AG04449 (cell line): ENCODE results near the gene METTL5.
"Not testable (repeated sequence)": the region's sequence is repeated elsewhere in the genome, so short reads cannot be mapped to it uniquely, and the experiment has no call there.

Experiments used
- CTCF ChIA-PET: fragments of 350-600 bp; formaldehyde crosslinking; extraction: SDS; loops from one replicate; lab custom pipeline; 2021; ENCODE audit warnings: antibody characterized with exemption; lab: Yijun Ruan, JAX
- POLR2A ChIA-PET: fragments of 400-600, 350-600 bp; formaldehyde crosslinking; extraction: SDS; loops from one replicate; lab custom pipeline; 2020; ENCODE audit warnings: antibody characterized with exemption, inconsistent platforms; lab: Yijun Ruan, JAX
- DNase-seq: peaks from one replicate; pipeline ENCODE4 v3.0.0-alpha.2; 2010; ENCODE audit warnings: low read depth, low spot score
- H3K4me3 ChIP-seq: 2 replicates; pipeline ENCODE4 v1.5.1; 2011; ENCODE audit warnings: low read depth, mild to moderate bottlenecking, control low read depth, low read length
- TF ChIP-seq, protein P1 (sequence below): IDR thresholded peaks from one replicate; pipeline ENCODE4 v1.5.1; 2011; ENCODE audit warnings: mild to moderate bottlenecking, moderate library complexity, low read length, control low read depth, inconsistent platforms; ENCODE audit not compliant: insufficient read depth; ENCODE audit errors: missing control alignments

The METTL5 gene

DNA sequence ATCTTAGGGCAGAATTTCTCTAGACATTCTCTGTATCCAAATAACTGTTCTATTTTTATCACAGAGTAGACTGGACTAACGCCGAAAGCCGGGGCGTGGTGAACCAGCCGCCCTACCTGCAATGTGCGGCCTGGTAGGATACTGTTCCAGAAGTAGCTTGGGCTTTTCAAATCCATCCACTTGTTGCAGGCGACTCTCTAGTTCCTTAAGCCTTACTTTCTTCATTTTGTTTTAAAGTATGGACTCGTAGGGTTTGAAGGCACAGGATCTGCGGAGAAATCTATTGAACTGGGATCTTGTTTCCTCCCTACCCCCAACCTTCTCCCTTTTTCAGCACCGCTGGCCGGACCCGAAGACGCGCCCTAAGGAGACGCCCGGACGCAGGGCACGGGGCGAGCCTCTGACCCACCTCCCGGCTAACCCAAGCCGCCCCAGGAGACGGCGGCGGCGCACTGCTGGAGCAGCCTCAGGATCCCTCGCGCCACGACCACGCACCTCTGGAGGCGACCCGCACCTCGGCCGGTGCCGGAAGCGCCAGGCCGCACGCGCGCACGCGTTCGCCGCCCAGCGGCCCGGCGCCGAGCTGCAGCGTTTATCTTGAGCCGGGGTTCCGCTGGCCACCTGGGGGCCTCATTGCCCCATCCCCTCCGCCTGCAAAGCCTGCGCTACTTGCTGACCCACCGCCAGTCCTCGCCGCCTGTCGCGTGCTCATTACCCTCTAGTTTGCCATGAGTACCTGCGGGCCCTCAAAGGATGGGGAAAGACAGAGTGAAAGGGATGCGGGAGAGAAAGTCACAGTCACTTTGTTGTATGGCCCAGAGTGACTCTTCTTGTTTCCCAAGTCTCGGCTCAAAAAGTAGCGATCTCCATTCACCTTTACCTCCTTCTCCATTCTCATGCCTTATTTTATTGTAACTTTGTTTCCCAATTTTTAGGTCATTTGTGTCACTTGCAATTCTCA is at the start of gene METTL5:
TSS of gene METTL5 (minus strand) at position 533 of the 961 bp plus-strand sequence. CDS start at position 225, 308 bp downstream.
- CTCF ChIA-PET, result interaction anchor here (0.7 to 3.3 kb wide), 16 partner anchors 9 to 362 kb away, joined by 3 to 19 read pairs (median 4); no protein-coding TSS in a partner anchor
- peak within 1 kb of the TSS; percentile 81 for H3K4me3 ChIP-seq
- TF ChIP-seq, protein P1, sequence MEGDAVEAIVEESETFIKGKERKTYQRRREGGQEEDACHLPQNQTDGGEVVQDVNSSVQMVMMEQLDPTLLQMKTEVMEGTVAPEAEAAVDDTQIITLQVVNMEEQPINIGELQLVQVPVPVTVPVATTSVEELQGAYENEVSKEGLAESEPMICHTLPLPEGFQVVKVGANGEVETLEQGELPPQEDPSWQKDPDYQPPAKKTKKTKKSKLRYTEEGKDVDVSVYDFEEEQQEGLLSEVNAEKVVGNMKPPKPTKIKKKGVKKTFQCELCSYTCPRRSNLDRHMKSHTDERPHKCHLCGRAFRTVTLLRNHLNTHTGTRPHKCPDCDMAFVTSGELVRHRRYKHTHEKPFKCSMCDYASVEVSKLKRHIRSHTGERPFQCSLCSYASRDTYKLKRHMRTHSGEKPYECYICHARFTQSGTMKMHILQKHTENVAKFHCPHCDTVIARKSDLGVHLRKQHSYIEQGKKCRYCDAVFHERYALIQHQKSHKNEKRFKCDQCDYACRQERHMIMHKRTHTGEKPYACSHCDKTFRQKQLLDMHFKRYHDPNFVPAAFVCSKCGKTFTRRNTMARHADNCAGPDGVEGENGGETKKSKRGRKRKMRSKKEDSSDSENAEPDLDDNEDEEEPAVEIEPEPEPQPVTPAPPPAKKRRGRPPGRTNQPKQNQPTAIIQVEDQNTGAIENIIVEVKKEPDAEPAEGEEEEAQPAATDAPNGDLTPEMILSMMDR, result peak; percentile 84
- POLR2A ChIA-PET, result interaction anchor here (0.6 to 1.8 kb wide), 2 partner anchors 9 to 16 kb away, joined by 3 to 5 read pairs; no protein-coding TSS in a partner anchor
- no peak for DNase-seq

DNA sequence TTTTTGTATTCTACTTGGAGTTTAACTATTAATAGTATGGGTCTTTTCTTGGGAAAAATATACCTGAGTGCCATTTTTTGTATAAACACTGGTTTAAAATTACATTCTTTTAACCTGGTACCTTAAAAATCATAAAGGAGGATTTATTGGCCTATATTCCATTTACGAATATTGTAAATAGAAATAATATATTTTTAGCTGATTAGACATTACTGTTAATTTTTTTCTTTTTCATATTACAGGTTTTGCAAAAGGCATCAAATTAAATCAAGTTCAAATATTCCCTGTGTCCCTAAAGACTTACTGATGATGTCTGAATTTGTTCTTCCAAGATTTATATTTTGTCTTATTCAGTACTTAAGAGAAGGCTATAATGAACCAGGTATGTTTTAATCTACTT is 47.3 kb upstream of the METTL5 start:
- CTCF ChIA-PET, result no interaction called here
- no peak overlapping the region for H3K4me3 ChIP-seq
- no peak for DNase-seq
- TF ChIP-seq, protein P1, result no peak
- POLR2A ChIA-PET, result no interaction called here

- POLR2A ChIA-PET, DNase-seq, CTCF ChIA-PET, H3K4me3 ChIP-seq: not testable (repeated sequence)
Measured at GRCh38 chr2:169871369-169871768, 46.7 kb upstream of the METTL5 start.

DNA sequence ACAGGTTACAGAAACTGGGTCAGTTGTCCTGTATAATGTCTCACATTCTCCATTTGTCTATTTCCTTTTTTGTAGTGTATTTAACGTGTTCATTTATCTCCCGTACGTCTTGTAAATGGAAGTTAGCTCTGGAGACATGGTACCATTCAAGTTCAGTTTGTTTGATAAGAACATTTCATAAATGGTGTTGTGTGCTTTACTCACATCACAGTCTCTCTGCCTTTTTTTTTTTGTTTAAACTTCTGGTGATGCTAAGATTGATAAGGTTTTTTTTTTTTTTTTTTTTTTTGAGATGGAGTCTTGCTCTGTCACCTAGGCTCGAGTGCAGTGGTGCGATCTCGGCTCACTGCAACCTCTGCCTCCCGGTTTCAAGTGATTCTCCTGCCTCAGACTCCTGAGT is 44.2 kb upstream of the METTL5 start:
- H3K4me3 ChIP-seq, result no peak overlapping the region
- POLR2A ChIA-PET, result no interaction called here
- TF ChIP-seq, protein P1, result no peak
- no peak for DNase-seq
- CTCF ChIA-PET, result no interaction called here

- DNase-seq, result no peak
- TF ChIP-seq, protein P1, result no peak
- H3K4me3 ChIP-seq, result no peak overlapping the region
- CTCF ChIA-PET, result no interaction called here
- POLR2A ChIA-PET, result no interaction called here
Measured at GRCh38 chr2:169867579-169867978, 42.9 kb upstream of the METTL5 start.

- CTCF ChIA-PET, result interaction anchor here (1.1 to 1.2 kb wide), 2 partner anchors 12 to 24 kb away, joined by 3 to 4 read pairs; no protein-coding TSS in a partner anchor
- POLR2A ChIA-PET, result interaction anchor here (1.3 kb wide), 1 partner anchor 39 kb away, joined by 3 read pairs; the partner anchor contains the start of gene UBR3
- not testable (repeated sequence) for DNase-seq, H3K4me3 ChIP-seq
Measured at GRCh38 chr2:169866230-169866629, 41.5 kb upstream of the METTL5 start.

DNA sequence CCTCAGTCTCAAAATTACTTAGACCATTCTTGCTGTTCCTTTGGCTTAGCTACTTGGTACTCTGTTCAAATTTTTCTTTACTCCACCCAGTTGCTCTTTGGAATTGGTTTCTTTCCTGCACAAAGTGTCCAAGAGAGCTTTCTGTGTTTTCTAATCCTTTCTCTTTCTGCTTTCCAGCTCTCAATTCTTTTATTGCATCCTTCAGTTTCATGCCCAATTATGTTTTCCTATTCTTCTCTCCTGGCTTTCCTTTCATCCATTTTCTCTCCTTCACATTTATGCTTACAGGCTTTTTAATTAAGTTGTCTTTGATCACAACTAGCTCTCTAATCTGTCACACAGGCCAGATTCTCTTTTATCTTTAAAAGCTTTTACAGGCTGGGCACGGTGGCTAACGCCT is 40.8 kb upstream of the METTL5 start:
- H3K4me3 ChIP-seq, result no peak overlapping the region
- TF ChIP-seq, protein P1, result no peak
- POLR2A ChIA-PET, result interaction anchor here (1.3 kb wide), 1 partner anchor 38 kb away, joined by 3 read pairs; the partner anchor contains the start of gene UBR3
- CTCF ChIA-PET, result interaction anchor here (1.1 to 1.2 kb wide), 2 partner anchors 12 to 24 kb away, joined by 3 to 4 read pairs; no protein-coding TSS in a partner anchor
- DNase-seq, result no peak
